Measurements from ENCODE around the gene MAN1B1.

Gene MAN1B1

GRCh38 chr9:137088121-137088520, 1.3 kb downstream of the MAN1B1 start:
- Histone ChIP-seq H2BK12ac (ENCODE audit: low read length) (no peak overlapping the region), H3K14ac (ENCODE audit: low read length) (no peak overlapping the region), H3K27ac (ENCODE audit: low read depth, low read length) (no peak overlapping the region), H3K4me3 (ENCODE audit: low read depth, low read length) (no peak overlapping the region), H3K27me3 (ENCODE audit: insufficient read depth, low read length) (no peaks in the 10 kb centered on the region), H4K8ac (ENCODE audit: low read depth, low read length) (no peak overlapping the region), H3K23ac (ENCODE audit: low read length) (no peak overlapping the region), H3K4ac (ENCODE audit: low read depth, low read length) (no peak overlapping the region), H3K36me3 (ENCODE audit: control insufficient read depth in 1 of 2, insufficient read depth in 2 of 2, low read length in 2 of 2) (peaks cover 7 to 10% of the 10 kb centered on the region in 2 experiments), H4K91ac (ENCODE audit: low read depth, low read length) (no peak overlapping the region), H3K79me1 (ENCODE audit: low read length) (peaks cover 12% of the 10 kb centered on the region), H3K9ac (ENCODE audit: low read length) (no peak overlapping the region), H3K79me2 (ENCODE audit: control insufficient read depth, insufficient read depth, low read length, poor library complexity) (peaks cover 7% of the 10 kb centered on the region), H3K18ac (ENCODE audit: low read length) (no peak overlapping the region), H2BK5ac (ENCODE audit: low read depth, low read length, poor library complexity) (no peak overlapping the region), H2AFZ (ENCODE audit: insufficient read depth, low read length, poor library complexity) (no peak overlapping the region), H3K4me1 (ENCODE audit: control insufficient read depth in 1 of 2, insufficient read depth in 2 of 2, low read length in 2 of 2) (peaks cover 10 to 12% of the 10 kb centered on the region in 2 experiments), H4K12ac (ENCODE audit: low read depth, low read length) (no peak overlapping the region), H3K9me3 (ENCODE audit: insufficient read depth, low read depth, low read length) (peaks cover 1% of the 10 kb centered on the region), H2BK120ac (ENCODE audit: insufficient read depth, low read length, poor library complexity) (no peak overlapping the region), H3K4me2 (ENCODE audit: low read length) (no peak overlapping the region), H2AK5ac (ENCODE audit: low read length) (no peak overlapping the region)
- DNase-seq: no peak
- WGBS (ENCODE audit: extremely low coverage, insufficient coverage, insufficient read length): no CpG with 5 or more reads among the region's 5 CpGs

GRCh38 chr9:137089232-137089947, 2.6 kb downstream of the MAN1B1 start:
- Histone ChIP-seq H3K9me3 (ENCODE audit: insufficient read depth, low read depth, low read length) (peaks cover 1% of the 10 kb centered on the region), H3K4me3 (ENCODE audit: low read depth, low read length) (no peak overlapping the region), H3K18ac (ENCODE audit: low read length) (no peak overlapping the region), H3K4me1 (ENCODE audit: control insufficient read depth in 1 of 2, insufficient read depth in 2 of 2, low read length in 2 of 2) (peaks cover 10 to 12% of the 10 kb centered on the region in 2 experiments), H3K23ac (ENCODE audit: low read length) (no peak overlapping the region), H2AK5ac (ENCODE audit: low read length) (no peak overlapping the region), H2BK120ac (ENCODE audit: insufficient read depth, low read length, poor library complexity) (no peak overlapping the region), H3K4me2 (ENCODE audit: low read length) (no peak overlapping the region), H3K27ac (ENCODE audit: low read depth, low read length) (no peak overlapping the region), H4K91ac (ENCODE audit: low read depth, low read length) (no peak overlapping the region), H2BK5ac (ENCODE audit: low read depth, low read length, poor library complexity) (no peak overlapping the region), H3K79me1 (ENCODE audit: low read length) (peaks cover 12% of the 10 kb centered on the region), H4K8ac (ENCODE audit: low read depth, low read length) (no peak overlapping the region), H3K79me2 (ENCODE audit: control insufficient read depth, insufficient read depth, low read length, poor library complexity) (peaks cover 7% of the 10 kb centered on the region), H3K36me3 (ENCODE audit: control insufficient read depth in 1 of 2, insufficient read depth in 2 of 2, low read length in 2 of 2) (peaks cover 8 to 10% of the 10 kb centered on the region in 2 experiments), H3K9ac (ENCODE audit: low read length) (peak overlapping the region; percentile 64), H3K4ac (ENCODE audit: low read depth, low read length) (no peak overlapping the region), H3K27me3 (ENCODE audit: insufficient read depth, low read length) (no peaks in the 10 kb centered on the region), H2BK12ac (ENCODE audit: low read length) (no peak overlapping the region), H3K14ac (ENCODE audit: low read length) (no peak overlapping the region), H2AFZ (ENCODE audit: insufficient read depth, low read length, poor library complexity) (no peak overlapping the region), H4K12ac (ENCODE audit: low read depth, low read length) (no peak overlapping the region)
- no CpG with 5 or more reads among the region's 11 CpGs for whole genome bisulfite sequencing (ENCODE audit: extremely low coverage, insufficient coverage, insufficient read length)
- DNase-seq: peak in 1 of 2 donors; percentile 43

DNA sequence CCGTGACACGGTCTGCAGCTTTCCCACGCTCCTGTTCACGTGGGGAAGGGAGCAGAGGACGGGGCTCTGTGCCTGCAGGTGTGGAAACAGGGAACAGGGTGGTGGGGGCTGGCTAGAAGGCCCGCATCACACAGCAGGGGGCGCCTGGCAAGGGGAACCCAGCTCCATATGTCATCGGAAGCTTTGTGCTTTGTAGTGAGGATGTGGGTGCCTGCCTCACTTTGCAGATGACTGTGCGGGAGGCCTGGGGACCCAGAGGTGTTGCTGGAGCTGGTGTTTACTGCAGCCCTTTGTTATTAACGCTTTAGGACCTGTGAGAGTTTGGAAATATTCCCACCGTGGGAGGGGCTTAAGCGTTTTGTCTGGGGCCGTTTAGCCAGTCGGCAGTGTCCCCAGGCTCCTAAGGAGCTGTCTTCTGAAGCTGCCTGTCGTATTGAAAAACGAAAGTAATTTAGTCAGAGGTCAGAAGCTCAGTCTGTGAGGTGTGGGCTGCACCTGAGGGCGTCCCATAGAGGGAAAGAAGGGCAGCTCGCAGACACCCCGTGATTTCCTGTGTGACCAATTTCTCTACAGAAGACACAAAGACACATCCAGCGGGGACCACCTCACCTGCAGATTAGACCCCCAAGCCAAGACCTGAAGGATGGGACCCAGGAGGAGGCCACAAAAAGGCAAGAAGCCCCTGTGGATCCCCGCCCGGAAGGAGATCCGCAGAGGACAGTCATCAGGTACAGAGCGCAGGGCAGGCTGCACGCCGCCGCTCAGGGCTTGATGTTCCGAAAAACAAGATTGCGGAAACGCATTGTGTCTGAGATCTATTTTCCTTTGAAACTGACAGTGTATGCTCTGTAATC, 9.1 kb downstream of the MAN1B1 start:
- no peak overlapping the region for H4K12ac ChIP-seq (ENCODE audit: low read depth, low read length)
- no peak overlapping the region for H3K14ac ChIP-seq (ENCODE audit: low read length)
- H3K18ac ChIP-seq (ENCODE audit: low read length): no peak overlapping the region
- no peak overlapping the region for H2AK5ac ChIP-seq (ENCODE audit: low read length)
- H4K8ac ChIP-seq (ENCODE audit: low read depth, low read length): no peak overlapping the region
- H3K79me1 ChIP-seq (ENCODE audit: low read length): no peaks in the 10 kb centered on the region
- H3K79me2 ChIP-seq (ENCODE audit: control insufficient read depth, insufficient read depth, low read length, poor library complexity): no peaks in the 10 kb centered on the region
- H4K91ac ChIP-seq (ENCODE audit: low read depth, low read length): no peak overlapping the region
- H3K9ac ChIP-seq (ENCODE audit: low read length): no peak overlapping the region
- H3K36me3 ChIP-seq (ENCODE audit: control insufficient read depth in 1 of 2, insufficient read depth in 2 of 2, low read length in 2 of 2): peaks cover 44 to 51% of the 10 kb centered on the region in 2 experiments
- no peaks in the 10 kb centered on the region for H3K4me1 ChIP-seq (ENCODE audit: control insufficient read depth in 1 of 2, insufficient read depth in 2 of 2, low read length in 2 of 2)
- WGBS (ENCODE audit: extremely low coverage, insufficient coverage, insufficient read length): no CpG with 5 or more reads among the region's 30 CpGs
- H3K23ac ChIP-seq (ENCODE audit: low read length): no peak overlapping the region
- no peak overlapping the region for H2BK5ac ChIP-seq (ENCODE audit: low read depth, low read length, poor library complexity)
- DNase-seq: no peak
- no peak overlapping the region for H3K4me2 ChIP-seq (ENCODE audit: low read length)
- peaks cover 1% of the 10 kb centered on the region for H3K9me3 ChIP-seq (ENCODE audit: insufficient read depth, low read depth, low read length)
- no peak overlapping the region for H3K4me3 ChIP-seq (ENCODE audit: low read depth, low read length)
- H3K27me3 ChIP-seq (ENCODE audit: insufficient read depth, low read length): no peaks in the 10 kb centered on the region
- H2BK12ac ChIP-seq (ENCODE audit: low read length): no peak overlapping the region
- H3K27ac ChIP-seq (ENCODE audit: low read depth, low read length): no peak overlapping the region
- H2AFZ ChIP-seq (ENCODE audit: insufficient read depth, low read length, poor library complexity): no peak overlapping the region
- no peak overlapping the region for H2BK120ac ChIP-seq (ENCODE audit: insufficient read depth, low read length, poor library complexity)
- no peak overlapping the region for H3K4ac ChIP-seq (ENCODE audit: low read depth, low read length)

GRCh38 chr9:137096785-137097546, 10.2 kb downstream of the MAN1B1 start:
- Histone ChIP-seq H3K4me1 (ENCODE audit: control insufficient read depth in 1 of 2, insufficient read depth in 2 of 2, low read length in 2 of 2) (no peaks in the 10 kb centered on the region), H3K9me3 (ENCODE audit: insufficient read depth, low read depth, low read length) (peaks cover 4% of the 10 kb centered on the region), H3K4ac (ENCODE audit: low read depth, low read length) (no peak overlapping the region), H3K79me1 (ENCODE audit: low read length) (no peaks in the 10 kb centered on the region), H3K23ac (ENCODE audit: low read length) (no peak overlapping the region), H3K14ac (ENCODE audit: low read length) (no peak overlapping the region), H3K4me3 (ENCODE audit: low read depth, low read length) (no peak overlapping the region), H4K8ac (ENCODE audit: low read depth, low read length) (no peak overlapping the region), H3K79me2 (ENCODE audit: control insufficient read depth, insufficient read depth, low read length, poor library complexity) (no peaks in the 10 kb centered on the region), H3K27me3 (ENCODE audit: insufficient read depth, low read length) (no peaks in the 10 kb centered on the region), H3K36me3 (ENCODE audit: control insufficient read depth in 1 of 2, insufficient read depth in 2 of 2, low read length in 2 of 2) (peaks cover 54 to 60% of the 10 kb centered on the region in 2 experiments), H2BK120ac (ENCODE audit: insufficient read depth, low read length, poor library complexity) (no peak overlapping the region), H2BK5ac (ENCODE audit: low read depth, low read length, poor library complexity) (no peak overlapping the region), H3K18ac (ENCODE audit: low read length) (no peak overlapping the region), H2AK5ac (ENCODE audit: low read length) (no peak overlapping the region), H2AFZ (ENCODE audit: insufficient read depth, low read length, poor library complexity) (no peak overlapping the region), H4K12ac (ENCODE audit: low read depth, low read length) (no peak overlapping the region), H4K91ac (ENCODE audit: low read depth, low read length) (no peak overlapping the region), H2BK12ac (ENCODE audit: low read length) (no peak overlapping the region), H3K9ac (ENCODE audit: low read length) (peak overlapping the region; percentile 20), H3K4me2 (ENCODE audit: low read length) (no peak overlapping the region), H3K27ac (ENCODE audit: low read depth, low read length) (no peak overlapping the region)
- no peak for DNase-seq
- WGBS (ENCODE audit: extremely low coverage, insufficient coverage, insufficient read length): no CpG with 5 or more reads among the region's 31 CpGs

Measured in trophoblast cell (in vitro differentiated cells and primary cell).